Measurements from ENCODE around the gene MED8.
A peak's percentile ranks its signal among the peaks of the same experiment; 100 is the strongest.

DNA sequence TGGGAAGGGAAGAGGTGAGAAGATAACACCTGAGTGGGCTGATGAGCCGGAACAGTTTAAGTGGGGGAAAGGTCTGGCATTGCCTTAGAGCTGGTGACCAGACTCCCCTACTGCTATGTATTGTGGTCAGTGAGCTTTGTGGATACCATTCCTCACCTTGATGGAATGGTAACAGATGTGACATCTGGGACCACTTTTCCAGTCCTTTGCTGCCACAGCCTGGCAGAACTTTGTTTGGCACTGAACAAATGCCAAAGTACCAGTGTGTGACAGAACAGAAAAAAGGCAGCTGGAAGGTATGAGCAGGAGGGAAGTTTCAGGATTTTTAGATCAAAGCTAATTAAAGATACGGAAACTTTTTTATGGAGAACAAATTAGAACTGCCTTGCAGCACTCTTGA lies 6.2 kb downstream of the MED8 start:
- no peak for TF ChIP-seq EZH2 (IDR thresholded peaks at IDR 0.05; ENCODE audit: low read depth)
- TF ChIP-seq, protein P1, sequence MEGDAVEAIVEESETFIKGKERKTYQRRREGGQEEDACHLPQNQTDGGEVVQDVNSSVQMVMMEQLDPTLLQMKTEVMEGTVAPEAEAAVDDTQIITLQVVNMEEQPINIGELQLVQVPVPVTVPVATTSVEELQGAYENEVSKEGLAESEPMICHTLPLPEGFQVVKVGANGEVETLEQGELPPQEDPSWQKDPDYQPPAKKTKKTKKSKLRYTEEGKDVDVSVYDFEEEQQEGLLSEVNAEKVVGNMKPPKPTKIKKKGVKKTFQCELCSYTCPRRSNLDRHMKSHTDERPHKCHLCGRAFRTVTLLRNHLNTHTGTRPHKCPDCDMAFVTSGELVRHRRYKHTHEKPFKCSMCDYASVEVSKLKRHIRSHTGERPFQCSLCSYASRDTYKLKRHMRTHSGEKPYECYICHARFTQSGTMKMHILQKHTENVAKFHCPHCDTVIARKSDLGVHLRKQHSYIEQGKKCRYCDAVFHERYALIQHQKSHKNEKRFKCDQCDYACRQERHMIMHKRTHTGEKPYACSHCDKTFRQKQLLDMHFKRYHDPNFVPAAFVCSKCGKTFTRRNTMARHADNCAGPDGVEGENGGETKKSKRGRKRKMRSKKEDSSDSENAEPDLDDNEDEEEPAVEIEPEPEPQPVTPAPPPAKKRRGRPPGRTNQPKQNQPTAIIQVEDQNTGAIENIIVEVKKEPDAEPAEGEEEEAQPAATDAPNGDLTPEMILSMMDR (conservative IDR thresholded peaks at IDR 0.05): peak; percentile 55; the same call in 1 of the 2 replicates
